NB4 (cell line): ENCODE measurements around the gene LEPR.

Experiments
- DNase-seq: peaks from one replicate; pipeline ENCODE4 v3.0.0; 2010; ENCODE audit warnings: low read depth
- H3K4me3 ChIP-seq: one replicate; pipeline ENCODE4 v1.5.1; 2011; ENCODE audit warnings: mild to moderate bottlenecking, low read depth, low read length, moderate library complexity
- CTCF ChIP-seq: IDR thresholded peaks from one replicate; pipeline ENCODE4 v1.5.1; 2012; ENCODE audit warnings: low read depth, low read length
- MYC ChIP-seq: IDR thresholded peaks from 2 replicates; pipeline ENCODE4 v1.6.1; 2011; ENCODE audit warnings: low read depth, low read length
- POLR2A ChIP-seq: IDR thresholded peaks from 2 replicates; pipeline ENCODE4 v1.6.1; 2011; ENCODE audit warnings: mild to moderate bottlenecking; ENCODE audit not compliant: insufficient read length; ENCODE audit errors: extremely low read depth
- TF ChIP-seq, protein P1 (sequence below): IDR thresholded peaks from 2 replicates; pipeline ENCODE4 v1.6.1; 2011; ENCODE audit warnings: low read depth, low read length

The LEPR gene

GRCh38 chr1:65416767-65417166 is 3.7 kb upstream of the LEPR start:
- DNase-seq, result no peak
- no peak for TF ChIP-seq CTCF
- TF ChIP-seq, protein P1, sequence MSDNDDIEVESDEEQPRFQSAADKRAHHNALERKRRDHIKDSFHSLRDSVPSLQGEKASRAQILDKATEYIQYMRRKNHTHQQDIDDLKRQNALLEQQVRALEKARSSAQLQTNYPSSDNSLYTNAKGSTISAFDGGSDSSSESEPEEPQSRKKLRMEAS, result no peak
- TF ChIP-seq POLR2A, result no peak
- TF ChIP-seq MYC, result no peak
- no peak overlapping the region for H3K4me3 ChIP-seq

DNA sequence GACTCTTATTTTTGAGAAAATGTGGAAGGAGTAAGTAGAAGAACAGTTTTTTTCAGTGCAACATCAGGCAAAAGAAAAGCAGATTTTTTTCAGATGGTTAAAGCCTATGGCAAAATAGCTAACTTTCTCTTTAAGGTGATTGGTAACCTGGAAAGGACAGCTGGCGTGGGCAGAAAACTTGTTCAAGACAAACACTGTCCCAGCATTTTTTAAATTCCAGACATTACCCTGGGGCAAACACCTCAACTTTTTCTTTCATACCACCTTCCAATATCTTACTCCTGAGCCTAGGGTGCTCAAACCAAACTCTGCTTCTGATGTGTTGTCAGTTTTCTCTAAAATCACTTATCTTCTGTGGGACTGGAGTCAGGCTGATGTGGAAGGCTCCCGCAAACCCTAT is 2.7 kb upstream of the LEPR start:
- TF ChIP-seq POLR2A, result no peak
- no peak for TF ChIP-seq MYC
- TF ChIP-seq, protein P1, result no peak
- TF ChIP-seq CTCF, result no peak
- H3K4me3 ChIP-seq, result no peak overlapping the region
- no peak for DNase-seq

DNA sequence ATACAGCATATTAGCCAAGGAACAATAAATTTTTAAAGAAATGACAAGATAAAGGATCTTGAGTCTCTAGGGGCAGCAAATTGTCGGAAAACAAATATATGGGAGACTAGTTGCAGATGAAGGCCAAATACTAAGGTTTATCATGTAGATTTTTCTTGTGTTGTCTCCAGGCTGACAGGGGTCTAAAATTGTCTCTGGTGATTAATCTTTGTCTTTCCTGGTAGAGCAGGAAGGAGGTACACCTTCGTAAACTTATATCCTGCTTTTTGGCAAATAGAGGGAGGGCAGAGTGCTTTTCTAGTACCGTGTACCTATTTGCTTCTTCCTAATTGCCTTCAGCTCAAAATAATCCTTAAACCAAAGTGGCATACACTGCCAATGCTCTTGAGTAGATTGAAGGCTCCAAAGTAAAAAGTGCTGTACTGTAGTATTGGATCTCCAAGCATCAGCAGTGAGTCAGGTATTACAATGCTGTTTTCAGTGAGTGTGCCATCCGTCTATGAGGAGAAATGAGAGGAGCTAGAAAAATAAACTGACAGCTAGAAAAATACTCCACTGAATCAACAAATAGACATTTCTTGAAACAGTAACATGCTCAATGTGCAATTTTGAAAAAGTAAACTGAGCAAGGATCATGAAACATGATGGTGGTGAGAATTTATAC is 1.8 kb upstream of the LEPR start:
- TF ChIP-seq, protein P1, result no peak
- TF ChIP-seq POLR2A (no peak), CTCF (no peak), MYC (no peak)
- no peak overlapping the region for H3K4me3 ChIP-seq
- DNase-seq, result no peak

- peak; percentile 95 for DNase-seq
- H3K4me3 ChIP-seq, result peak overlapping the region; percentile 63
- TF ChIP-seq, protein P1, result no peak; the same call in 1 of the 2 replicates
- peak; percentile 26 for TF ChIP-seq POLR2A
- TF ChIP-seq CTCF, result no peak
- TF ChIP-seq MYC, result no peak
Measured at GRCh38 chr1:65419681-65420589, 533 bp upstream of the LEPR start.

DNA sequence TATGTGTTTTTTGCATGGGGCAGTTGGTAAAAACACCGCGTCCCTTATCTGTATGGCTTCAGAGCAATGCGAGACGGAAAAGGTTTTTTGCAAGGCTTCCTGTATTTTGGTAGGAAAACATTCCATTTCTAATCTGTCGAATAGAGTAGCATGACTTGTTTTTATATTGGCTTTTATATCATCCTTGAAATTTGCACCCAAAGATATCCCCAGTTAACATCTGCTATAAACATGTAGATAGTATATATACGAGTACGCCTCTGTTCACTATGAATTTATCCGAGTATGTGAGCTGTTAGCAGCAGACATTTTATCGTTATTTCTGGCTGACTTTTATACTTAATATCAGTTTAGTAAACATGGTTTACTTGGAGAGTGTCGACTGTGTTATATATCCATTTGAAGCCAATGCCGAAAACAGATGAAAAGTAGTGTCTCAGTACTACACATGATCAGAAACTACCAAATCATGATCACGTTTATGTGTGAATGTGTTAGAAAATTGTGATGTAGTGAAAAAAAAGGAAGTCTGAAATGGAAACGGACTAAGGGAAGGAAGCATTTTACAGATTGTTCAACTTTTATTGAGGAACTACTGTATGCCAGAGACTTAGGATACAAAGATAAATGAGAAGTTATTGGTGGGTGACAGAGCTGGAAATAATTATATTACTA is 1.0 kb downstream of the LEPR start:
- DNase-seq, result peak; percentile 51
- TF ChIP-seq POLR2A (no peak), MYC (no peak), CTCF (no peak)
- TF ChIP-seq, protein P1, result no peak
- H3K4me3 ChIP-seq, result peak overlapping the region; percentile 92
